SK-N-SH (cell line): ENCODE measurements around the gene CDSN. TPM values are rescaled to one million over a fixed set of nuclear protein-coding genes. Genes with fewer than 3 reads are reported as not detected.

ENCODE experiments used
- CTCF ChIA-PET: fragments of 300-600, 350-600 bp; formaldehyde crosslinking; extraction: SDS; loops from one replicate; lab custom pipeline; 2021; lab: Yijun Ruan, JAX
- POLR2A ChIA-PET: fragments of 350-600 bp; sonication (Branson Sonifier 250); formaldehyde crosslinking; extraction: SDS; loops from one replicate; lab custom pipeline; 2020; ENCODE audit warnings: antibody characterized with exemption, inconsistent platforms; lab: Yijun Ruan, JAX
- DNase-seq: peaks from one replicate; pipeline ENCODE4 v3.0.0; 2012
- H2AFZ ChIP-seq: fragments of 200-600 bp; sonication (generic); 2 replicates; pipeline ENCODE4 v1.8.1; 2016; ENCODE audit warnings: antibody characterized with exemption, mild to moderate bottlenecking, low read depth
- H3F3A ChIP-seq: fragments of 200-600 bp; sonication (generic); replicated peaks from 2 replicates; pipeline ENCODE3; 2016; ENCODE audit warnings: antibody characterized with exemption, mild to moderate bottlenecking; ENCODE audit not compliant: insufficient read depth
- H3K27ac ChIP-seq, 2 experiments: fragments of 200-500 bp in 1 of 2; fragments of 200-600 bp in 1 of 2; sonication (Bioruptor generic) in 1 of 2; sonication (generic), shearing (Covaris generic) in 1 of 2; 2 replicates each; pipeline versions ENCODE4 v1.5.1 to v1.6.1; 2014 to 2016; ENCODE audit warnings: low read depth in 2 of 2, inconsistent platforms in 1 of 2, low read length in 1 of 2, mild to moderate bottlenecking in 1 of 2, mixed read lengths in 1 of 2
- H3K27me3 ChIP-seq: fragments of 200-600 bp; sonication (generic), shearing (Covaris generic); 2 replicates; pipeline ENCODE4 v1.6.1; 2016; ENCODE audit warnings: mixed run types; ENCODE audit not compliant: insufficient read depth
- H3K36me3 ChIP-seq, 2 experiments: fragments of 200-500 bp in 1 of 2; fragments of 200-600 bp in 1 of 2; sonication (Bioruptor generic) in 1 of 2; sonication (generic) in 1 of 2; replicated peaks in 1 of 2; 2 replicates each; pipeline versions ENCODE3 to v1.5.1; 2014 to 2016; ENCODE audit warnings: low read length in 1 of 2, mild to moderate bottlenecking in 1 of 2; ENCODE audit not compliant: insufficient read depth in 2 of 2, control insufficient read depth in 1 of 2
- H3K4me1 ChIP-seq, 2 experiments: fragments of 200-500 bp in 1 of 2; fragments of 200-600 bp in 1 of 2; sonication (Bioruptor generic) in 1 of 2; sonication (generic), shearing (Covaris generic) in 1 of 2; 2 replicates each; pipeline versions ENCODE4 v1.5.1 to v1.6.1; 2014 to 2016; ENCODE audit warnings: low read depth in 1 of 2, low read length in 1 of 2, mixed run types in 1 of 2; ENCODE audit not compliant: insufficient read depth in 2 of 2, control insufficient read depth in 1 of 2
- H3K4me2 ChIP-seq: fragments of 200-600 bp; sonication (generic), shearing (Covaris generic); 2 replicates; pipeline ENCODE4 v1.6.1; 2017; ENCODE audit warnings: mixed run types
- H3K4me3 ChIP-seq, 2 experiments: fragments of 200-500 bp in 1 of 2; fragments of 200-600 bp in 1 of 2; sonication (Bioruptor generic) in 1 of 2; sonication (generic), shearing (Covaris generic) in 1 of 2; 2 replicates each; pipeline versions ENCODE4 v1.5.1 to v1.8.1; 2014 to 2016; ENCODE audit warnings: low read depth in 2 of 2, inconsistent platforms in 1 of 2, low read length in 1 of 2, mild to moderate bottlenecking in 1 of 2, mixed read lengths in 1 of 2, moderate library complexity in 1 of 2
- H3K79me2 ChIP-seq: fragments of 200-600 bp; sonication (generic); 2 replicates; pipeline ENCODE4 v1.8.1; 2017; ENCODE audit warnings: mild to moderate bottlenecking; ENCODE audit not compliant: insufficient read depth
- H3K9ac ChIP-seq: fragments of 200-600 bp; sonication (generic); 2 replicates; pipeline ENCODE4 v1.6.1; 2017; ENCODE audit warnings: mixed run types
- H3K9me2 ChIP-seq: fragments of 200-600 bp; sonication (generic); 2 replicates; pipeline ENCODE4 v1.6.1; 2017; ENCODE audit warnings: mixed run types
- H3K9me3 ChIP-seq: fragments of 200-600 bp; sonication (generic); 2 replicates; pipeline ENCODE4 v1.6.1; 2017; ENCODE audit warnings: mixed run types, mild to moderate bottlenecking, moderate library complexity
- H4K20me1 ChIP-seq: fragments of 200-600 bp; sonication (generic); 2 replicates; pipeline ENCODE4 v1.6.1; 2017; ENCODE audit warnings: mild to moderate bottlenecking, mixed run types; ENCODE audit not compliant: insufficient read depth
- CTCF ChIP-seq: fragments of 200-600 bp; sonication (generic); IDR thresholded peaks from 2 replicates; pipeline ENCODE4 v1.6.1; 2017; ENCODE audit warnings: antibody characterized with exemption, mild to moderate bottlenecking, moderate library complexity
- FOSL2 ChIP-seq: IDR thresholded peaks from 2 replicates; pipeline ENCODE4 v1.4.0; 2012; ENCODE audit warnings: low read depth, mild to moderate bottlenecking, moderate library complexity, borderline replicate concordance
- GABPA ChIP-seq: IDR thresholded peaks from 2 replicates; pipeline ENCODE4 v1.4.0; 2012; ENCODE audit warnings: low read depth, mild to moderate bottlenecking
- GATA2 ChIP-seq: sonication (generic); formaldehyde crosslinking; IDR thresholded peaks from 2 replicates; pipeline ENCODE4 v1.5.0; 2020; ENCODE audit warnings: mild to moderate bottlenecking, missing genetic modification reagents
- MEF2A ChIP-seq: IDR thresholded peaks from 2 replicates; pipeline ENCODE4 v1.4.0; 2012; ENCODE audit warnings: low read depth, borderline replicate concordance
- RAD21 ChIP-seq: IDR thresholded peaks from 2 replicates; pipeline ENCODE4 v1.6.1; 2012; ENCODE audit warnings: mild to moderate bottlenecking, low read length
- RCOR1 ChIP-seq: fragments of 150-350 bp; IDR thresholded peaks from 2 replicates; pipeline ENCODE4 v1.6.1; 2017; ENCODE audit warnings: antibody characterized with exemption, low read length
- RXRA ChIP-seq: IDR thresholded peaks from 2 replicates; pipeline ENCODE4 v1.4.0; 2012; ENCODE audit warnings: low read depth, mild to moderate bottlenecking, borderline replicate concordance
- SIN3A ChIP-seq: IDR thresholded peaks from 2 replicates; pipeline ENCODE4 v1.6.1; 2012; ENCODE audit warnings: low read depth, mild to moderate bottlenecking, low read length, moderate library complexity, borderline replicate concordance
- SMC3 ChIP-seq: IDR thresholded peaks from 2 replicates; pipeline ENCODE4 v1.6.1; 2012; ENCODE audit warnings: low read depth, low read length, improper control_type of control experiment
- TAF1 ChIP-seq: IDR thresholded peaks from 2 replicates; pipeline ENCODE4 v1.6.1; 2012; ENCODE audit warnings: low read depth, mild to moderate bottlenecking, low read length, moderate library complexity, borderline replicate concordance
- TCF12 ChIP-seq: IDR thresholded peaks from 2 replicates; pipeline ENCODE4 v1.4.0; 2012
- TEAD4 ChIP-seq: IDR thresholded peaks from 2 replicates; pipeline ENCODE4 v1.4.0; 2012; ENCODE audit warnings: mild to moderate bottlenecking, borderline replicate concordance; ENCODE audit not compliant: insufficient read depth
- WGBS: methylation state at CpG from one replicate; pipeline ENCODE4 v1.1.6; 2017; ENCODE audit warnings: low lambda C conversion rate; 5-methylcytosine and 5-hydroxymethylcytosine counted together
- polyA plus RNA-seq, 3 experiments: library from polyadenylated mRNA; depleted of rRNA; stranded (reverse); fragments of >200 nt; gene quantifications; 2 replicates each; pipeline ENCODE4 v1.2.3, GENCODE V29; 2012
- TF ChIP-seq, protein P1 (sequence below): IDR thresholded peaks from 2 replicates; pipeline ENCODE4 v1.4.0; 2012; ENCODE audit warnings: low read depth

The CDSN gene
- polyA plus RNA-seq, 1 of the 3 experiments (the other 2 are of a cell fraction) = 0.02 TPM

DNA sequence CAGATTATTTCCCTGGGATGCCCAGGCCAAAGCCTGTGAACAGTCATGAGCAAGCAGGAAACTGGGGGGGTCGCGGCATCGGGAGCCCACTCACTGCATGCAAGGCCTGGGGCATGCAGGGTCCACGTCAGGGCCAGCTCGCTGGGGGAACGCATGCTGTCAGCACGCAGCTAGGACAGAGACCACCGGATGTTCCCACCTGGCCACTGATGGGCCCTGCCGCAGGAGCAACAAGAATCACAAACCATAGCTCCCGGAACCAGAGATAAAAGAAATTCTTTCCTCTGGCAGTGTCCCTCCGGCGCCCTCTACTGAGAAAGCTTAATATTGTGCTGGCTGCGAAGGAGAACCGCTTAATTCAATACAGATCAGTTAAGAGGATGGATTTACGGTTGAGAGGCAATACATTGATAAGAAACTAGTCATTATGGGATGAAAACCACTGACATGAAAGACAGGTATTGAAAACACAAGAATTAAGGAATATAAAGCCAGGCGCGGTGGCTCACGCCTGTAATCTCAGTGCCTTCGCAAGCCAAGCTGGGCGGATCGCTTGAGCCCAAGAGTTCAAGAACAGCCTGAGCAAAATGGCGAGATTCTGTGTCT, 40.5 kb downstream of the CDSN start:
- peak overlapping the region in 1 of 2 experiments; percentile 21; a peak in 2 of 4 replicates for H3K4me3 ChIP-seq
- 22% methylated on average over 20 of the region's 22 CpGs for WGBS

GRCh38 chr6:31076611-31077010, 43.6 kb downstream of the CDSN start:
- Histone ChIP-seq H3K27ac (no peak overlapping the region; a peak in 1 of 4 replicates), H3K9ac (no peak overlapping the region), H4K20me1 (no peaks in the 10 kb centered on the region), H3K36me3 (no peaks in the 10 kb centered on the region), H2AFZ (peak overlapping the region; percentile 58; the same call in 1 of the 2 replicates), H3K4me2 (0 out of 2 replicates have a peak overlapping the region, but pooled peaks have one; percentile 29), H3K27me3 (no peaks in the 10 kb centered on the region), H3K9me3 (no peaks in the 10 kb centered on the region), H3F3A (peaks cover 13% of the 10 kb centered on the region), H3K4me3 (no peak overlapping the region), H3K79me2 (no peaks in the 10 kb centered on the region), H3K9me2 (no peaks in the 10 kb centered on the region), H3K4me1 (peaks cover 9 to 10% of the 10 kb centered on the region in 2 experiments; a peak in 3 of 4 replicates)
- TF ChIP-seq CTCF (no peak), GABPA (no peak), RCOR1 (no peak), TEAD4 (no peak), RXRA (no peak)
- TF ChIP-seq, protein P1, sequence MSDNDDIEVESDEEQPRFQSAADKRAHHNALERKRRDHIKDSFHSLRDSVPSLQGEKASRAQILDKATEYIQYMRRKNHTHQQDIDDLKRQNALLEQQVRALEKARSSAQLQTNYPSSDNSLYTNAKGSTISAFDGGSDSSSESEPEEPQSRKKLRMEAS = no peak
- ChIA-PET POLR2A (no interaction called here), CTCF (interaction anchor here (3.6 kb wide), 1 partner anchor 12 kb away, joined by 33 read pairs; no protein-coding TSS in a partner anchor)
- WGBS = 87% methylated on average over 4 of the region's 4 CpGs
- no peak for DNase-seq

More for the DNA sequence above, 40.5 kb downstream of the CDSN start:
- Histone ChIP-seq H3K9me2 (no peaks in the 10 kb centered on the region), H3K9ac (no peak overlapping the region), H3K79me2 (no peaks in the 10 kb centered on the region), H4K20me1 (no peaks in the 10 kb centered on the region), H3K27me3 (no peaks in the 10 kb centered on the region), H2AFZ (peak overlapping the region; percentile 54), H3K9me3 (no peaks in the 10 kb centered on the region), H3K4me1 (peaks cover 0 to 3% of the 10 kb centered on the region in 2 experiments; a peak in 1 of 4 replicates), H3F3A (peaks cover 3% of the 10 kb centered on the region), H3K36me3 (no peaks in the 10 kb centered on the region), H3K4me2 (peak overlapping the region; percentile 35; the same call in 1 of the 2 replicates), H3K27ac (no peak overlapping the region)
- DNase-seq = peak; percentile 62
- ChIA-PET CTCF (interaction anchor here (0.5 to 5.9 kb wide), 49 partner anchors 8 to 598 kb away, joined by 3 to 86 read pairs (median 4); partner anchors contain the start of genes GTF2H4, MUCL3 and VARS2), POLR2A (interaction anchor here (0.9 kb wide), 1 partner anchor 166 kb away, joined by 4 read pairs; the partner anchor contains the start of gene VARS2)
- TF ChIP-seq SMC3 (peak; percentile 61), TAF1 (peak; percentile 47; the same call in 1 of the 2 replicates), CTCF (peak; percentile 89), TEAD4 (no peak), GATA2 (no peak), TCF12 (peak; percentile 29; the same call in 1 of the 2 replicates), MEF2A (no peak), RAD21 (peak; percentile 72), GABPA (no peak), SIN3A (no peak), FOSL2 (no peak)
